RPMI7951 (cell line): ENCODE results near the gene IL15. TPM values are rescaled to one million over a fixed set of nuclear protein-coding genes. Genes with fewer than 3 reads are reported as not detected.
"Not testable (repeated sequence)": the region's sequence is repeated elsewhere in the genome, so short reads cannot be mapped to it uniquely, and the experiment has no call there.

Experiments
- DNase-seq: peaks from one replicate; pipeline ENCODE4 v3.0.0-alpha.2; 2012; ENCODE audit warnings: low read depth
- total RNA-seq: library from RNA; depleted of rRNA; stranded (reverse); fragments of >200 nt; shearing (Covaris generic); gene quantifications from 2 replicates; pipeline ENCODE4 v1.2.3, GENCODE V29; 2014

The IL15 gene
- total RNA-seq, 1 experiment from 2014 or later: 4.7 TPM

GRCh38 chr4:141646969-141647368, 10.6 kb downstream of the IL15 start:
- no peak for DNase-seq

GRCh38 chr4:141647966-141648365, 11.6 kb downstream of the IL15 start:
- DNase-seq: no peak

- no peak for DNase-seq
Measured at GRCh38 chr4:141652161-141652778, 15.9 kb downstream of the IL15 start.

GRCh38 chr4:141654098-141654497, 17.7 kb downstream of the IL15 start:
- DNase-seq: peak; percentile 32

GRCh38 chr4:141656031-141656430, 19.6 kb downstream of the IL15 start:
- no peak for DNase-seq

- no peak for DNase-seq
Measured at GRCh38 chr4:141657550-141658250, 21.3 kb downstream of the IL15 start.

- no peak for DNase-seq
Measured at GRCh38 chr4:141658309-141658708, 21.9 kb downstream of the IL15 start.

GRCh38 chr4:141659539-141659938, 23.2 kb downstream of the IL15 start:
- no peak for DNase-seq

GRCh38 chr4:141660880-141661279, 24.5 kb downstream of the IL15 start:
- DNase-seq: no peak

GRCh38 chr4:141668200-141668910, 32.0 kb downstream of the IL15 start:
- no peak for DNase-seq

GRCh38 chr4:141669501-141669900, 33.1 kb downstream of the IL15 start:
- no peak for DNase-seq

- DNase-seq: no peak
Measured at GRCh38 chr4:141675384-141675783, 39.0 kb downstream of the IL15 start.

GRCh38 chr4:141676087-141676670, 39.8 kb downstream of the IL15 start:
- DNase-seq: no peak

- DNase-seq: no peak
Measured at GRCh38 chr4:141680060-141680459, 43.7 kb downstream of the IL15 start.

- DNase-seq: no peak
Measured at GRCh38 chr4:141684785-141685184, 48.4 kb downstream of the IL15 start.

GRCh38 chr4:141686146-141686775, 49.9 kb downstream of the IL15 start:
- peak; percentile 32 for DNase-seq

GRCh38 chr4:141686879-141687278, 50.5 kb downstream of the IL15 start:
- DNase-seq: no peak

- DNase-seq: not testable (repeated sequence)
Measured at GRCh38 chr4:141689726-141690296, 53.4 kb downstream of the IL15 start.

- not testable (repeated sequence) for DNase-seq
Measured at GRCh38 chr4:141691247-141691646, 54.9 kb downstream of the IL15 start.

- no peak for DNase-seq
Measured at GRCh38 chr4:141692081-141692480, 55.7 kb downstream of the IL15 start.

GRCh38 chr4:141697116-141697515, 60.7 kb downstream of the IL15 start:
- no peak for DNase-seq
